ENCODE results near the gene EEIG2. TPM values are rescaled to one million over a fixed set of nuclear protein-coding genes. Genes with fewer than 3 reads are reported as not detected.
A peak's percentile ranks its signal among the peaks of the same experiment; 100 is the strongest.

The EEIG2 gene
- total RNA-seq, 4 donors from 2014 or later = 0.41 to 3.6 (median 1.5) TPM

DNA sequence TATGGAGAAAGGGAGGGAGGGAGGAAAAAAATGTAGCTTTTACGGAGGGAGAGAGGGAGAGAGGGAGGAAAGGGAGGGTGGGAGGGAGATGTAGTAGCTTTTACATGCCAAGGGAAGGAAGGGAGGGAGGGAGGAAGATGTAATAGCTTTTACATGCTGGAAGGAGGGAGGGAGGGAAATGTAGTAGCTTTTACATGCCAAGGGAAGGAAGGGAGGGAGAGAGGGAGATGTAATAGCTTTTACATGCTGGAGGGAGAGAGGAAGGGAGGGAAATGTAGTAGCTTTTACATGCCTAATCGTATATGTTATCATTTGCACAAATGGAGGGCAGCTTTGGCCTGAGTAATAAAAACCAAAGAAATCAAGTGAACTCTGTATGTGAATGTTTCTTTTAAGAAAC is 35.6 kb downstream of the EEIG2 start:
- Histone ChIP-seq H3K27ac (no peak overlapping the region), H3K4me3 (no peak overlapping the region), H3K9me3 (no peaks in the 10 kb centered on the region), H3K36me3 (no peaks in the 10 kb centered on the region), H3K27me3 (no peaks in the 10 kb centered on the region), H3K4me1 (peaks cover 4 to 6% of the 10 kb centered on the region in 2 donors)
- TF ChIP-seq, protein P1, sequence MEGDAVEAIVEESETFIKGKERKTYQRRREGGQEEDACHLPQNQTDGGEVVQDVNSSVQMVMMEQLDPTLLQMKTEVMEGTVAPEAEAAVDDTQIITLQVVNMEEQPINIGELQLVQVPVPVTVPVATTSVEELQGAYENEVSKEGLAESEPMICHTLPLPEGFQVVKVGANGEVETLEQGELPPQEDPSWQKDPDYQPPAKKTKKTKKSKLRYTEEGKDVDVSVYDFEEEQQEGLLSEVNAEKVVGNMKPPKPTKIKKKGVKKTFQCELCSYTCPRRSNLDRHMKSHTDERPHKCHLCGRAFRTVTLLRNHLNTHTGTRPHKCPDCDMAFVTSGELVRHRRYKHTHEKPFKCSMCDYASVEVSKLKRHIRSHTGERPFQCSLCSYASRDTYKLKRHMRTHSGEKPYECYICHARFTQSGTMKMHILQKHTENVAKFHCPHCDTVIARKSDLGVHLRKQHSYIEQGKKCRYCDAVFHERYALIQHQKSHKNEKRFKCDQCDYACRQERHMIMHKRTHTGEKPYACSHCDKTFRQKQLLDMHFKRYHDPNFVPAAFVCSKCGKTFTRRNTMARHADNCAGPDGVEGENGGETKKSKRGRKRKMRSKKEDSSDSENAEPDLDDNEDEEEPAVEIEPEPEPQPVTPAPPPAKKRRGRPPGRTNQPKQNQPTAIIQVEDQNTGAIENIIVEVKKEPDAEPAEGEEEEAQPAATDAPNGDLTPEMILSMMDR (IDR thresholded peaks at IDR 0.05 in 4 of 5, conservative IDR thresholded peaks at IDR 0.05 in 1 of 5) = no peak
- no peak for TF ChIP-seq POLR2A (IDR thresholded peaks at IDR 0.05)
- peak in 1 of 2 donors; percentile 34 for ATAC-seq
- intact Hi-C loops (cut with DNase I; ENCODE audit: low total_unique reads) = no loop called here
- DNase-seq = no peak
- in situ Hi-C loops (cut with MboI; ENCODE audit: low sequenced_read_pairs in 4 of 4) = no loop called here

DNA sequence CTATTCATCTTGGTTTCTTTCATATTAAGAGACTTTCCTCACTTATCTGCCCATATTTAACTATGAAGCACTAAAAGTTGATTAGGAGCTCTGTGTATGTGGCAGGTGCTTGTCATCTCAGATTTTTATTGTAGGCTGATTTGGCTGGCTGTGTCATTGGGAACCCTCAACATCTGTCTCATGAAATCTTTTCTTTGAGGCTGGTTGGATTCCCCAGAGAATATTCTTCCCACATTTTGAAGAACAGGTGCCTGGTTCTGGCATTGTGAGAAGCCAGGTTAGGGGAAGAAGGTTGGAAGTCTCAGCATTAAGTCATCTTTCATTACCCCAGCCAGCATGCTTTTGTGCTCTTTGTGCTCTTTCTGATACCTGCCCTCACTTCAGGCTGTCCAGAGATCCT is 37.1 kb downstream of the EEIG2 start:
- Histone ChIP-seq H3K9me3 (no peaks in the 10 kb centered on the region), H3K27ac (no peak overlapping the region), H3K4me3 (no peak overlapping the region), H3K27me3 (no peaks in the 10 kb centered on the region), H3K4me1 (peaks cover 8 to 10% of the 10 kb centered on the region in 2 donors), H3K36me3 (no peaks in the 10 kb centered on the region)
- ATAC-seq (no peak), DNase-seq (no peak)
- in situ Hi-C loops (cut with MboI; ENCODE audit: low sequenced_read_pairs in 4 of 4) = no loop called here
- intact Hi-C loops (cut with DNase I; ENCODE audit: low total_unique reads) = no loop called here
- TF ChIP-seq, protein P1 (IDR thresholded peaks at IDR 0.05 in 4 of 5, conservative IDR thresholded peaks at IDR 0.05 in 1 of 5) = no peak
- no peak for TF ChIP-seq POLR2A (IDR thresholded peaks at IDR 0.05)

DNA sequence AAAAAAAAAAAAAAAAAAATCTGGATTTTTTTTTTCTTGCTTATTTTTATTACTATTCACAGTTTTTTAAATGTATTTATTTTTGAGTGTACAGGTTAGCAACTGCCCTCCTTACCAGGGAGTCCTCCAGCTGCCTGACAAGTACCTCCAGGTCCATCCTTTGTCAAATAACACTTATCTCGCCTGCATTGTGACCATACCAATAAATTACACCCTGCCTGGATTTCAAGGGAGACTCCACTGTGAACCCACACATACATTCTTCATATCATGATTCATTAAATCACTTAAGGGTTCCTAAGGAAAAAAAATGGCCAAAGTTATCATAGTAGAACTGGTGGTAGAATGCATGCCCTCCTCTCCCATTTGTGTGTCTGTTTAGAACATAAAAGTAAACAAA is 38.4 kb downstream of the EEIG2 start:
- Histone ChIP-seq H3K36me3 (no peaks in the 10 kb centered on the region), H3K9me3 (no peaks in the 10 kb centered on the region), H3K27me3 (no peaks in the 10 kb centered on the region), H3K4me1 (peaks cover 8 to 10% of the 10 kb centered on the region in 2 donors), H3K4me3 (no peak overlapping the region), H3K27ac (no peak overlapping the region)
- in situ Hi-C loops (cut with MboI; ENCODE audit: low sequenced_read_pairs in 4 of 4) = no loop called here
- TF ChIP-seq POLR2A (IDR thresholded peaks at IDR 0.05) = no peak
- TF ChIP-seq, protein P1 (IDR thresholded peaks at IDR 0.05 in 4 of 5, conservative IDR thresholded peaks at IDR 0.05 in 1 of 5) = no peak
- DNase-seq (no peak), ATAC-seq (no peak)
- intact Hi-C loops (cut with DNase I; ENCODE audit: low total_unique reads) = no loop called here

DNA sequence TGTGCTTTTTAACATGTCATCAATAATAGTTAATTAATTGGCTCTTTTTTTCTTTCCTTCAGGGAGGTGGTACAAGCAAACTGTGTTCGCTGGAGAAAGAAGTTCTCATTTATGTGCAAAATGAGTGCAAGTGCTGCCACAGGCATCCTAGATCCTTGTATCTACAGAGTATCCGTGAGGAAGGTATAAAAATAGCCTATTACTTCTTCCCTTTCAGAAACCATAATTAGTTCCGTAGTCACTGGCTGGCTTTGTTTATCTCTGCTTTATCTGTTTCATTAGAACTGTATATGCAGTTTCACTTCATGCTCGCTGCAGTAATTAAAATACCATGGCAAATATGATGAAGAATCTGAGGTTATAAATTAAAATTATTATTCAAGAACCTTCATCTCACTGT is 40.6 kb downstream of the EEIG2 start:
- no peaks in the 10 kb centered on the region for H3K36me3 ChIP-seq
- no peak overlapping the region for H3K27ac ChIP-seq
- TF ChIP-seq, protein P1 (IDR thresholded peaks at IDR 0.05 in 4 of 5, conservative IDR thresholded peaks at IDR 0.05 in 1 of 5) = no peak
- TF ChIP-seq POLR2A (IDR thresholded peaks at IDR 0.05) = no peak
- in situ Hi-C loops (cut with MboI; ENCODE audit: low sequenced_read_pairs in 4 of 4) = no loop called here
- H3K4me3 ChIP-seq = peak overlapping the region; percentile 2 to 26 (median 22)
- H3K27me3 ChIP-seq = no peaks in the 10 kb centered on the region
- intact Hi-C loops (cut with DNase I; ENCODE audit: low total_unique reads) = loop anchor here (5.0 kb wide), 1 partner anchor 432 kb away; no protein-coding TSS in a partner anchor
- H3K4me1 ChIP-seq = peaks cover 8 to 10% of the 10 kb centered on the region in 2 donors
- no peak for ATAC-seq
- no peak for DNase-seq
- H3K9me3 ChIP-seq = no peaks in the 10 kb centered on the region
